GM19455 (cell line): ENCODE measurements around the gene NUAK1.

Source experiments
- ATAC-seq: cut with Tn5 transposase; IDR thresholded peaks from one replicate; pipeline ENCODE4 v1.9.1; 2021; ENCODE audit not compliant: unreplicated experiment

The NUAK1 gene

DNA sequence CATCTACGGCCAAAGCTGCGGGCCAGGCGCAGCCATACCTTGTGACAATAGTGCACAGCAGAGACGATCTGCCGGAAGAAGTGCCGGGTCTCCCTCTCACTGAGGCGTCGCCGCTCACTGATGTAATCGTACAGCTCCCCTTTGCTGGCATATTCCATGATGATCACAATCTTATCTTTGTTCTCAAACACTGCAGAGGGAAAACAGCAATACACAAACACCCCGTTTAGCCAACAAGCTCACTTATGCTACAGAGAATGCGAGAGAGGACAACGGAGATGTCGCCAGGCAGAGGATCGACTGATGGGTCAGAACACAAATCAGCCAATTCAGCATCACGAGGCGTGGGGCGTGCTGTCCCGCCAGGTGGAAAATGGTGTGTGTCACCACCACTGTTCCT is 52.1 kb downstream of the NUAK1 start:
- no peak for ATAC-seq

DNA sequence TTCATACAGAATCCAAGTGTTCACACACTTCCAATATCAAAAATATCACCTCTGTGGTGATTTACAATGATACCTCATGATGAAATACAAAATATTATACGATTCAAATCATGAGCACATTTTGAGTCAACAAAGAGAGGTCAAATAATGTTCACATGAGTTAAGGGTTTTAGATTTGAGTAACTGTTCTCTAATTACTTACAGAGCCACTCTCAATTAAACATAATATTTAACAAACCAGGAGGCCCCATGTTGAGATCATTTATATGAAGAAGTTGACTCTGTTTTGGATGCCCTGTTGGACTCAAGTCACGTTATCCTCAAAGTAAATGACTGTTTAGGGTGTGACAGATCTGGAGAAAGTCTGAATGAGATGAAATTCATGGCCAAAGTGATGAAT is 53.5 kb downstream of the NUAK1 start:
- no peak for ATAC-seq

DNA sequence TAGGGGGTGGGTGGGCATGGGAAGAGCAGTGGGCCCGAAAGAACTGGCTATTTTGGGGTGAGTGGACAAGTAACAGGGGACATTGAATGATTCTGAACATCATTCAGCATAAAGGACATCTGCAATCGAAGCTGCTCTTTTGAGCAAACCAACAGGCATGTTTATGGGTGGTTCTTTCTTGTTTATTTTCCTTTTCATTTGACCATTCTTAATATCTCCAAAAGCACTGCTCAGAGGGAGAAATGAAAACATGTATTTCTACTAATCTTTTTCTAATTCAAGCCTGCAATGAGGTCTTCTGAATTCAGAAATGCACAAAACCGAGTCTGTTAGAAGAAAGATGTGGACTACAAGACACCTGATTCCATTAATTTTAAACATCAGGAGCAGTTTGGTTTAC is 54.0 kb downstream of the NUAK1 start:
- ATAC-seq = no peak

DNA sequence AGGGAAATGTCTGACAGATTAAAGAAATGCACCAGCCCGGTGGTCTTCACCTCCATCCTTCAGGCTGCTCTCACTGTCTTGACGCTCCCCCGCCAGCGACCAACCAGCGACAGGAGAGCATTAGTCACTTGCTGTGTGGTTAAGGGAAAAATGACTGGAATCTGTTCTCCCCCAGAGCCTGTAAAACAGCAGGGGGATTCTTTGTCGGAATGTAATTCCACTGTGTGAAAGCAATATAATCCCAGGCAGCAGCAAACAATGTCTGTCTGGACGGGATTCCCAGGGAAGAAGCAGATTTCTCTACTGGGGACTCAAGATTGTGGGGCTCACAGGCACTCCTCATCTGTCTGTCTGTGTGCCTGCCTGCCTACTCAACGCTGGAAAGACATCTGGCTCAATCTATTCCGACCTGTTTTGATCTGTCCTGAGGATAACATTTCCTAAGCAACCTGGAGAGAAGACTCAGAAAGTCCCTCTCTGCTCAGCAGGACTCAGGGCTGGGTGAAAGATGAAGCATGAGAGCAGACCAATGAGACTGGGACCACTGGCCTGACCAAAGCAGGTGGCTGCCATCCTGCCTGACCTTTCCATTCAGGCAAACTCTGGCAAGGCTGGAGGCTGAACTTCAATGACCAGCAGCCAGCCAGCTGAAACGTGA is 54.6 kb downstream of the NUAK1 start:
- no peak for ATAC-seq

DNA sequence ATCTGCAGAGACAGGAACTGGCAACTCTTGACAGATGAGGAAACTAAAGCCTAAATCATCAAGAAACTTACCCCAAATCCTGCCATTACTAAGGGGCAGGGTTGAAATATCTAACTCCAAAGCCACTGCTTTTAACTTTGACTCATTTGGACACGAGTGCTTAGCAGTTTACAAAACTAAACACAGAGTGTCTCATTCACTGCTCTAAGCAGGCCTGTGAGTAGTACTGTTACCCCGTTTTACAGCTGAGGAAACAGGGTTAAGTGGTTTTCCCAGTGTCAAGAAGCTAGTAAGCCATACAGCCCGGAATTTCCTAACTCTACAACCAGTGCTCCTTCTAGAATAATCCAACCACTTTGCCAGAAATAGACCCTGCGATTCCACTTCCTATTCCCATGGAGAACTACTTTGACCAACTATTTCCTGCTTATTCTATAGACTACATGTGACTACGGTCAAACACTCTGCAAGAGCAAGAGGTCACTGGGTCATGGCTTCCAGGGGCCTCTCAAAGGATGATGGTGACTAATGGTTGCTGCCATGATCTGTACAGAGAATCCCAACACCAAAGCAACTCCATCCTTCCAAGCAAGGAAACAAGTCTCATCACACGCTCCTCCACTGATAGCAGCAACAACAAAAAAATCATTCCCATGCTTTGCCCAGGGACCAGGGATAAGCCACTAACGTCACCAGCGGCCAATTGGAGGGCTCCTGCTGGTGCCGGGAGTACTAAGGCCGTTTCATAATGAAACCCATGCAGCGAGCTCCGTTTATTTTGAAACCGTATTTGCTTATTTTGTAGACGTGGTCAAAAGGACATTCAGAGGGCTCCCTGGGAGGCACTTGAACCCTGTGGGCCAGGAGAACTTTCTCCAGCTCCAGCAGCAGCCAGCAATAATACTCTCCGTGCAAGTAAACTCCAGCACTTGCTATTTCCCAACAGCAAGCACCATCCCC is 56.3 kb downstream of the NUAK1 start:
- no peak for ATAC-seq

DNA sequence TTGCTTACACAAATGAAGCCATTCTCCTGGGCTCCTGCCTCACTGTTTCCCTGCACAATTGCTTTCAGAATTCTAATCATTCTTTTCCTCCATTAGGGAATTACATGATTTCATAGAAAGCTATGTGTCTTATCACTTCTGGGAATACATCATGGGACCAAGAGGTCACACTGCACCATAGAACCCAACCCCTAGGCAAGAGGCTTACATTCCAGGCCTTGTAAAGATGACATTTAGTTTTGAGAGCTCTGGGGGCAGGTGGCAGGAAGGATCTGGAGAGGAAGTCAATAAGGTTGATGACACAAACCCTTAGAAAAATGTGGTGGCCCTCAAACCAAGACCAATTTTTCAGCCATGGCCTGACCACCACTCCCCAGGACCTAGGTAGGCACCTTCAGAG is 57.1 kb downstream of the NUAK1 start:
- no peak for ATAC-seq

DNA sequence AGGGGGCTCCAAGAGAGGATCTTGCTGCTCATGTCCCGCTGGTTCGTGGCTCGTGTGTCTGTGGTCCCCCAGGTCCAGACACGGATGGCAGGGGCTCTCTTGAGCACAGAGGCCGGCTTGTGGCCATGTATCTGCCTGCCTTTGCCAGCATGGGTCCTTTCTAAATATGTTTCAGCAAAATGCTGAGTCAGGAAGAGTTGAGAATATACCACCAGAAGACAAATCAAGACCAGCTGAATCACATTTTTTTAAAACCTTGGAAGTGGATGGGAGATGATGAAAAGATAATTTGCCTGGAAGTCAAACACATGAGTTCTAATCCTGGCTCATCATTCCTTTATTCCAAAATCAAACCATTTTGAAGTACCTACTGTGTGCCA is 58.0 kb downstream of the NUAK1 start:
- ATAC-seq = no peak

DNA sequence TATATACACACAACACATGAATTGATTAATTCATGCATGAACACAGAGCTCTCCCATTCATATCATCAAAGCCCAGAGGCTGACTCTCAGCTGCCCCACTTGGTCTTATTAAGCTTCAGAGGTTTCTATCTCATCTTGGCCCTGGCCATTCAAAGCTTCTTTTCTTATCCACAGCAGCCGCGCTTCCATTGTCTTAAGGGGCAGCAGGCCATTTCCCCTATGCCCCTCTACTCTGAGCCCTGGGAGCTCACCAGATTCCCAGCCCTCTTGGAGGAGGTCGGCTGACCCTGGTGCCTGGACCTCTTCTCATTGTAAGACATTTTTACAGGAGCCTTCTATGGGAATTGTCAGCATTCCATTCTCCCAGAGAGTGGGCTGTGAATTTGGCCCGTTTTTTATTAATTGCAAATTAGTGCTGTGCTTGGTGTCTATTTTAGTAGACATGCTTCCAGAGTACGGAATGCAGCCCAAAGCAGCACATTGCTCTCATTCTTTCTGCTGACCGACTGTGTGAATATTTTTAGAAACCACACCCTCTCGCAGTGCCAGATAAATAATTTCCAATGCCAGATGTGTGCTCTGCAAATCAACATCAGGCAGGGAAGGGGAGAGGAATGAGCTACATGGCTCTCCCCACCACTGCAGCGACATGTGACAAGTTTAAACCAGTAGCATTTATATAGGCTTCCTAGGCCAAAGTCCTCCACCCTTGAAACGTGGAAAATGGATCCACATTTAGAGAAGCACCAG is 58.5 kb downstream of the NUAK1 start:
- no peak for ATAC-seq

DNA sequence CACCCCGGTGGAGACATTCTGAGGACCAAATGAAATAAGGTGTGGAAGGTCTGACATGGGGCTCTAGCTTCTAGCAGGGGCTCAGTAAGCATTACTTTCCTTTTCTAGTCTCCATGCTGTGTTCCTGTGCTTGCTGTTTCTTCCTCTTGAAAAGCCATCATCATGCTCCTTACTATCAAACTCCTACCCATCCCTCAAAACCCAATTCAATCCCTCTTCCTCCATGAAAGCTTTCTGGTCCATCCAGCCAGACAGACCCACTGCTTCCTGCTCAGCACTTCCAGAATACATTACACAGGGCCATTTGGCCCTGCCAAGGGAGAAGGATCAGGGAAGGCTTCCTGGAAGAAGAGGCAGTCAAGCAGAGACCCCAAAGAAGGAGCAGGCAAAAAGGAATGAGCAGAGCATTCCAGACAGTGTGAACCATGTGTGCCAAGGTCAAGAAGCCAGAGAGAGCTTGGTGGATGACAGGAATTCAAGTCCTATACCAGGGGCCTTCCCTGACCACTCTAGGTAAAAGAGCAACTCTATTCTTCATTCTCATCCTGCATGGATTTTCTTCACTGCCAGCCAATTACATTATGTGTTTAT is 59.5 kb downstream of the NUAK1 start:
- no peak for ATAC-seq

DNA sequence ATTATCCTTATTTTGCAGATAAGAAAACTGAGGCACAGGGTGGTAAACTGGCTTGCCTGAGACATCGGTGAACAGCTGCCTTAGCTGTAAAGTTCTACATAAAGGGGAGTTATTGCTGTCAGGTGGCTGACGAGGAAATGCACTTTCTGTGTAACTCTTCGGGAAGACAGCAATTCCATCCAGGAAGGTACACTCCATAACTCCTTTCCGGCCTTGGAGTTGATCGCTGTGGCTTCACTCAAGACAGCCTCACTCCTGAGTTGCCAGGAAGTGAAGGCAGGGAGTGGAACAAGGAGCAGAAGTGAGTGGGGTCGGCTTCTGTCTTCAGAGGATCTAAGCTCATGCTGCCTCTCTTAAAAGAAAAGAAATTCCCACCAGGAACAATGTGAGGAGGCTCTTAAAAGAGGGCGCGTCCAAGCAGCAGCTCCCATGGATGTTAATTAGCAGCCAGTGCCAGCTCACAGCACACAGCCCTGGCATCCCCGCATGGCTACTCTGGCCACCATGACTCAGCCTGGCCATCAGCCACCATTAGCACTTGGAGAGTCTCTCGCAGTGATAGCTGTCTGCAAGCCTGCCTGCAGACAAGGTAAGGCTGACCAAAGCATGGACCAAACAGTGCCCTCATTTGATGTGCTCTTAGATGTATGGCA is 60.3 kb downstream of the NUAK1 start:
- no peak for ATAC-seq

DNA sequence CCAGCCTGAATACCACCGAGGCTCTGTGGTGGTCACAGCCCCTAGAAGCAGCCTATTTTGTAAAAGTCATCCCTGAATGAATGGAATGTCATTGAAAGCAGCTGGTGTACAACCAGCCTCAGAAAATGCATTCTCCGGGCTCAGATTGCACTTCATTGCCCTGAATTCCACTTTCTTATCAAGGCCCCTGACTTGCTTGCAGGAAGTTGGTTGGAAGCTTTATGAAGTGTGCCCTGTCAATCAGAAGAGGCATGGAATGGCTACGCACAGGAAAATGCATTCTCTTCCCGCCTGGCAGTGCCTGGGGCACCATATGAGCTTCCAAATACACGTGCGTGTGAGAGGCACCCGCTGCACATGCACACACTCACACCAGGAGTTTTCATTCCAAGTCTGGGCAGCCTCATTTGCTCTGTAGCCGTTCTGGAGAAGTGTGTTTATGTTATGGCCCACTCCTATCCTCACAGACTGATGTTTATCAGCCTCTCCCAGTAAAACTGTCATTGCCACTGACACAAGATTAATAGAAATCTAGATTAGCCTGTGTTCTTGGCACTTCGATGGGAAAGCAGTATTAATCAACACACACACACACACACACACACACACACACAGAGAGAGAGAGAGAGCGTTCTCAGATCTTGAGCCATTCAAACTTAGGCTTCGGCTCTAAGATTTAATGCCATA is 63.9 kb downstream of the NUAK1 start:
- no peak for ATAC-seq

DNA sequence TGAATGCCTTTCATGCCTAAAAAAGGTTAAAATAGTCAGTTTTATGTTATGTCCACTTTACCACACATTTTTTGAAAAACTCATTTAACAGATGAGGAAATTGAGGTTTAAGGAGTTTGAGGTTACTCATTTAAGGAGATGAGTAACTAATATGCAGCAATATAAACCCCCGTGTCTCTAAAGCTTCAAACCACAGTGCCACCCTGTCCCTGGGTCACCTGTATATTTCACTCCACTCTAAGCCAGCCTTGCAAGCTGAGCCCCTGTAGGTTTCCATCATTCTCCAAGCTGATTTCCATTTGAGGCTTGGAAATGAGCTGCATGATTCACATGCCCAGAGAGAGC is 64.4 kb downstream of the NUAK1 start:
- no peak for ATAC-seq

DNA sequence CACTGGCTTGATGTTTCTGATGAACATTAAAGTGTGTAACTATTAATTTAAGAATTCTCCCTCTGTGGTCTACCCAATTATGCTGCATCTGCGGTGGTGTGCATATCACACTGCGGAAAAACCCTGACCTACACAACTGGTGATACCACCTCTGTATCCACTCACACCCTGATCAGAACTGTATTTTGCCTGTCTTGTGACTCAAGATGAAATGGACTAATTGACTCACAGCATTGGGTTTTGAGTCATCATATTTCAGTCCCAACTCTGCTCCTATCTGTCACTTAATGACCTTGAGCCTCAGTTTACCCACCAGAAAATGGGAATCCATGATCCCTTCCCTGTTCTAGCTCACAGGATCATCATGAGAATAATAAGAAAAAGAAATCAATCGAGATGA is 65.6 kb downstream of the NUAK1 start:
- ATAC-seq = no peak

DNA sequence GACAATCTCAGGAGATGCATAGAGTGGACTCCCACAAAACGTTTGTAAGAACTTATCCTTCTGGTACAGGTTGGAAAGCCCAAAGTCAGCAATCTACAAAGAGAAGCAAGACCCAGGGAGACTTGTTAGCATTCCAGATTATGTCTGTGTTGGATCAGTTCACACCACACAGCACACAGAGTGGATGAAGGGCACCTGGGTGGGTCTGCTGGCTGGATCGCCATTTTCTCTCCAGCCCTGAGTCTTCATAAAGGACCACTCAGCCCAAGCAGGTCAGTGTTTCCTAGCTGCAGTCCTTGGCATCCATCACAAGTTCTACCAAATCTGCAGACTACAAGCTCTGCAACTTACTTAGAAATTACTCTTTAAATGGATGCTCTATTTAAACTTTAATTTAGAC is 66.0 kb downstream of the NUAK1 start:
- no peak for ATAC-seq

DNA sequence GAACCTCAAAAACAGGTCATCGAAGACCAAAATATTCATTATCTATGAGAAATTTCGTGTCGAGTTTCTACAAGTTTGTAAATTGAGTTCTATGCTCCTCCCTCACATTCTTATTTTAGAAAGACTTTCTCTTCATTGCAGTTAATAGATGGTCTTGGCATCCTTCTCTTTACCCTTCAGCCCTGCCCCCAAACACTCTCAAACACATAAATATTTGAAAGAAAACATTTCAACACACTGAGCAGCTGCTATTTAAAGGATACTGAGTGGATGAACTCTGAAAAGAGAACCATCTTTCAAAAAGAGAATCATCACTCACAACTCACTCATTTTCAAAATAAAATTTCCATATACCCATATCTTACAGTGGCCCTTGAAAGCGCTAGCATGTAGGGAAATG is 67.1 kb downstream of the NUAK1 start:
- ATAC-seq = no peak

DNA sequence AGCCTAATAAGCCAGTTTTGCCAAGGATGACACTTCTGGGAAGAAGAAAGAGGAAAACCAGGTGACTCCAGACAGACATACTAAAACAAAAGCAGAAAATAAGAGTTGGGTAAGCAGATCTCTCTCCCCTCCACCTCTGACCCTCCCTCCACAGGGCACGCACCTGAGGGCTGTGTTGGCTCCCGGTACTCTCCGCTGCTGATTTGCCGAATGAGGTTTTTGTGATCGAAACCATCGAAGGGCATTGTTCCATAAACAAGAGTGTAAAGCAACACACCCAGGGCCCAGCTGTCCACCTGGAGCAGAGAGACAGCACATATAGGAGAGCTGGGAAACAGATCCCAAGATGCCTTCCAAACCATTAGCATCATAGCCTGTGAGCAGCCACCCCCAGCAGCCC is 68.1 kb downstream of the NUAK1 start:
- no peak for ATAC-seq

DNA sequence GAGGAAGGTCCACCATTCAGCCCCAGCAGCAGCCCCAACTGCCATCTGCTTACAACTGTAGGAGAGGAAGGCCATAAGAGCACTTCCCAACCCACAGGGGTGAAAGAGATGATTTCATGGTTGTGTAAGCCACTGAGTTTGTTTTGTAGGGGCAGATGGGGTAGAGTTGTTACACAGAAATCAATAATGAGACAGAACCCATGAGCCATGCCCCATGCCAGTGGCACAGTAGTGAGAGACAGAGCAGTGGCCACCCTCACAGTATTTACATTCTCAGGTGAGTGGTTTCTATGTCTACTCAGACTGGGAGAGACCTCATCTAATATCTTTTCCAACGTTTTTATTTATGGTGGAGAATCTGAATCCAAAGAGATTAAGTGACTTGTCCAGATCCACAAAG is 68.6 kb downstream of the NUAK1 start:
- ATAC-seq = no peak

DNA sequence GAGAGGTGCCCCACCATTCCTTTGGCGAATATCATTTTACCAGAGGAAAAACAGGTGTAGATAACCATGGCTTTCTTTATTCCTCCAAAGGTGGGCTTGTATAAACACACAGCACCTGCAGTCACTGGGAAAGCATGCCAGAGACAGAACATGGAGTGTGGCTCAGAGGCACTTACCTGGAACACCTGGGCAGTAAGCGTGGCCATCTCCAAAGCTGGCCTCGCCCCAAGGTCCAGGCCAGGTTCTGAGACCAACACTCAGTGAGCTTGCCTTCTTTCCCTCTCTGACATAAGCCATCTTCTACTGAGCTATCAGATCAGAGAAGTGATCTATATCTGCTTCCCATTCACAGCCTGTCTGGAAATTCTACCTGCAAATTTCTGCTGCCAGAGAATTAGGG is 70.5 kb downstream of the NUAK1 start:
- no peak for ATAC-seq

DNA sequence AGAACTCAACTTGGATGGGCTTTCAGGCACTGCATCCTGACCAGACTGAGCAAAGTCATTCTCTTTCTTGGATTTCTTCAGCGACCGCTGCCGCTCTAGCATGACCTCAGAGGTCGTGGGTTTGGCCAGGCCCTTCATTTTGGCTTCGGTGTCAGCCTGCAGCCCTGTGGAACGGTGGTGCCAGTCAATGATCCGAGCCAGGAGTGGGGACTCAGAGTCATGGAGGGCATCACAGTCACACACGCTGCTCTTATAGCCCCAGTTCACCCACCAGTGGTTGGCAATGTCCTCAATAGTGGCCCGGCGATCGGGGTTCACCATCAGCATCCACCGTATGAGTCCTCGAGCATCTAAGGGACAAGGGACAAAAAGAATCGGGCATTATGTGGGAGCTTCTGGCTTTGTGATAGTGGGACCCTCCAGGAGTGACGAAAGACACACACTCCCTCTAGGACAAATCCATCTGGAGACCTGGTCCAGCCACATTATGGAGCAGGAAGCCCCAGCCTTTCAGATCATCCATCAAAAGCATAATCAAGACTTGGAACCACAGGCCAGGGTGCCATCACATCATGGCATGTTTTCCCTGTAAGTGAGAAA is 71.0 kb downstream of the NUAK1 start:
- ATAC-seq = no peak

DNA sequence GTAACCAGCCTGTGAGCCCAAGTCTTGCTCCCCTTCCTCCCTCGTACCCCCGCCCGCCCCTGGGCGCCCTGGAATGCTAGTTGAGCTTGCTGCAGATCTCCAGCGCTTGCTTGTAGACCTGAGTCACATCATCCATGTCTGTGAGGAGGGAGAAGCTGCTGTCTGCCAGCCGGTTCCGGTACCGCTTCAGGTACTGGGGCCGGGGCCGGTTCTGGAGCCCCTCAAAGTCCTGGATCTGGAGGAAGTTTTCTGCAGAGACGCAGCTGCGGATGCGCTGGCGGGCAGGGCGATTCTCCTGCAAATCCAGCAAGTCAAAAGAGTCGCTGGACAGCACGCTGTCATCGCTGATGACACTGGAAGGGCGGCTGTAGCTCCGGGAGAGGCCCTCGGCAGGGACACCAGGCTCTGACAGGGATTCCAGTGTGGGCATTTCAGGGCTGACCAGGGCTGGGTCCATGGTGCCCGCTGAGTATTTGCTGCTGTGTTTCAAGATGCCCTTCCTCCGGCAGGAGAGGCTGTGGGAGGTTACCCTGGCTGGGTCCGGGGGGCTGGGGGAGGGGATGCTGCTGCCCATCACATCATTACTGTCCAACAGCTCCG is 71.9 kb downstream of the NUAK1 start:
- no peak for ATAC-seq
